ENCODE results near the gene PCDH17.

Gene PCDH17

DNA sequence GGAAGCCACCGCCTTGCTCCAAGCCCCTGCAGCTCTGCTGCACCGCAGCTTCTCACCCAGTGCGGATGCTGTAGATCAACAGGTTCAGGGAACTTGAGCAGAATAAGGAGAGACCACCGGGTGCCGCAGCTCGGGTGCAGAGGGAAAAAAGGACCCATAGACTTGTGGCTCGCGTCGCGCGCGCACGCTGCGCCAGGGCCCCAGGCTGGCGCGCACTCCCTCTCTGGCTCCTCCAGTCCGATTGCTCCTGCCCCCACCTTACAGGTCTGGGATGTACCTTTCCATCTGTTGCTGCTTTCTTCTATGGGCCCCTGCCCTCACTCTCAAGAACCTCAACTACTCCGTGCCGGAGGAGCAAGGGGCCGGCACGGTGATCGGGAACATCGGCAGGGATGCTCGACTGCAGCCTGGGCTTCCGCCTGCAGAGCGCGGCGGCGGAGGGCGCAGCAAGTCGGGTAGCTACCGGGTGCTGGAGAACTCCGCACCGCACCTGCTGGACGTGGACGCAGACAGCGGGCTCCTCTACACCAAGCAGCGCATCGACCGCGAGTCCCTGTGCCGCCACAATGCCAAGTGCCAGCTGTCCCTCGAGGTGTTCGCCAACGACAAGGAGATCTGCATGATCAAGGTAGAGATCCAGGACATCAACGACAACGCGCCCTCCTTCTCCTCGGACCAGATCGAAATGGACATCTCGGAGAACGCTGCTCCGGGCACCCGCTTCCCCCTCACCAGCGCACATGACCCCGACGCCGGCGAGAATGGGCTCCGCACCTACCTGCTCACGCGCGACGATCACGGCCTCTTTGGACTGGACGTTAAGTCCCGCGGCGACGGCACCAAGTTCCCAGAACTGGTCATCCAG lies 964 bp downstream of the PCDH17 start:
- peaks cover 37% of the 10 kb centered on the region for H3K4me1 Mint-ChIP-seq
- no peak overlapping the region for H3K27ac Mint-ChIP-seq
- peak overlapping the region; percentile 77 for H3K4me3 Mint-ChIP-seq
- no peaks in the 10 kb centered on the region for H3K36me3 Mint-ChIP-seq
- H3K27me3 Mint-ChIP-seq = peaks cover 60% of the 10 kb centered on the region
- peaks cover 10% of the 10 kb centered on the region for H3K9me3 Mint-ChIP-seq

DNA sequence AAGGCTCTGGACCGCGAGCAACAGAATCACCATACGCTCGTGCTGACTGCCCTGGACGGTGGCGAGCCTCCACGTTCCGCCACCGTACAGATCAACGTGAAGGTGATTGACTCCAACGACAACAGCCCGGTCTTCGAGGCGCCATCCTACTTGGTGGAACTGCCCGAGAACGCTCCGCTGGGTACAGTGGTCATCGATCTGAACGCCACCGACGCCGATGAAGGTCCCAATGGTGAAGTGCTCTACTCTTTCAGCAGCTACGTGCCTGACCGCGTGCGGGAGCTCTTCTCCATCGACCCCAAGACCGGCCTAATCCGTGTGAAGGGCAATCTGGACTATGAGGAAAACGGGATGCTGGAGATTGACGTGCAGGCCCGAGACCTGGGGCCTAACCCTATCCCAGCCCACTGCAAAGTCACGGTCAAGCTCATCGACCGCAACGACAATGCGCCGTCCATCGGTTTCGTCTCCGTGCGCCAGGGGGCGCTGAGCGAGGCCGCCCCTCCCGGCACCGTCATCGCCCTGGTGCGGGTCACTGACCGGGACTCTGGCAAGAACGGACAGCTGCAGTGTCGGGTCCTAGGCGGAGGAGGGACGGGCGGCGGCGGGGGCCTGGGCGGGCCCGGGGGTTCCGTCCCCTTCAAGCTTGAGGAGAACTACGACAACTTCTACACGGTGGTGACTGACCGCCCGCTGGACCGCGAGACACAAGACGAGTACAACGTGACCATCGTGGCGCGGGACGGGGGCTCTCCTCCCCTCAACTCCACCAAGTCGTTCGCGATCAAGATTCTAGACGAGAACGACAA lies 1.8 kb downstream of the PCDH17 start:
- H3K9me3 Mint-ChIP-seq = peaks cover 6% of the 10 kb centered on the region
- peaks cover 37% of the 10 kb centered on the region for H3K4me1 Mint-ChIP-seq
- H3K27me3 Mint-ChIP-seq = peaks cover 53% of the 10 kb centered on the region
- H3K27ac Mint-ChIP-seq = no peak overlapping the region
- no peaks in the 10 kb centered on the region for H3K36me3 Mint-ChIP-seq
- H3K4me3 Mint-ChIP-seq = peak overlapping the region; percentile 44

DNA sequence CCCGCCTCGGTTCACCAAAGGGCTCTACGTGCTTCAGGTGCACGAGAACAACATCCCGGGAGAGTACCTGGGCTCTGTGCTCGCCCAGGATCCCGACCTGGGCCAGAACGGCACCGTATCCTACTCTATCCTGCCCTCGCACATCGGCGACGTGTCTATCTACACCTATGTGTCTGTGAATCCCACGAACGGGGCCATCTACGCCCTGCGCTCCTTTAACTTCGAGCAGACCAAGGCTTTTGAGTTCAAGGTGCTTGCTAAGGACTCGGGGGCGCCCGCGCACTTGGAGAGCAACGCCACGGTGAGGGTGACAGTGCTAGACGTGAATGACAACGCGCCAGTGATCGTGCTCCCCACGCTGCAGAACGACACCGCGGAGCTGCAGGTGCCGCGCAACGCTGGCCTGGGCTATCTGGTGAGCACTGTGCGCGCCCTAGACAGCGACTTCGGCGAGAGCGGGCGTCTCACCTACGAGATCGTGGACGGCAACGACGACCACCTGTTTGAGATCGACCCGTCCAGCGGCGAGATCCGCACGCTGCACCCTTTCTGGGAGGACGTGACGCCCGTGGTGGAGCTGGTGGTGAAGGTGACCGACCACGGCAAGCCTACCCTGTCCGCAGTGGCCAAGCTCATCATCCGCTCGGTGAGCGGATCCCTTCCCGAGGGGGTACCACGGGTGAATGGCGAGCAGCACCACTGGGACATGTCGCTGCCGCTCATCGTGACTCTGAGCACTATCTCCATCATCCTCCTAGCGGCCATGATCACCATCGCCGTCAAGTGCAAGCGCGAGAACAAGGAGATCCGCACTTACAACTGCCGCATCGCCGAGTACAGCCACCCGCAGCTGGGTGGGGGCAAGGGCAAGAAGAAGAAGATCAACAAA lies 2.6 kb downstream of the PCDH17 start:
- peaks cover 45% of the 10 kb centered on the region for H3K27me3 Mint-ChIP-seq
- peak overlapping the region; percentile 44 for H3K4me3 Mint-ChIP-seq
- H3K27ac Mint-ChIP-seq = no peak overlapping the region

DNA sequence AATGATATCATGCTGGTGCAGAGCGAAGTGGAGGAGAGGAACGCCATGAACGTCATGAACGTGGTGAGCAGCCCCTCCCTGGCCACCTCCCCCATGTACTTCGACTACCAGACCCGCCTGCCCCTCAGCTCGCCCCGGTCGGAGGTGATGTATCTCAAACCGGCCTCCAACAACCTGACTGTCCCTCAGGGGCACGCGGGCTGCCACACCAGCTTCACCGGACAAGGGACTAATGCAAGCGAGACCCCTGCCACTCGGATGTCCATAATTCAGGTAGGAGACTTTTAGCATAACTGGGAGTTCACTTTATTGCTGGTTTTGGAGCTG lies 3.3 kb downstream of the PCDH17 start:
- peaks cover 24% of the 10 kb centered on the region for H3K4me1 Mint-ChIP-seq
- no peak overlapping the region for H3K27ac Mint-ChIP-seq
- no peaks in the 10 kb centered on the region for H3K36me3 Mint-ChIP-seq
- H3K4me3 Mint-ChIP-seq = no peak overlapping the region
- H3K9me3 Mint-ChIP-seq = no peaks in the 10 kb centered on the region
- peaks cover 39% of the 10 kb centered on the region for H3K27me3 Mint-ChIP-seq

More for the DNA sequence above, 2.6 kb downstream of the PCDH17 start:
- Mint-ChIP-seq H3K4me1 (peaks cover 30% of the 10 kb centered on the region), H3K36me3 (no peaks in the 10 kb centered on the region), H3K9me3 (no peaks in the 10 kb centered on the region)

DNA sequence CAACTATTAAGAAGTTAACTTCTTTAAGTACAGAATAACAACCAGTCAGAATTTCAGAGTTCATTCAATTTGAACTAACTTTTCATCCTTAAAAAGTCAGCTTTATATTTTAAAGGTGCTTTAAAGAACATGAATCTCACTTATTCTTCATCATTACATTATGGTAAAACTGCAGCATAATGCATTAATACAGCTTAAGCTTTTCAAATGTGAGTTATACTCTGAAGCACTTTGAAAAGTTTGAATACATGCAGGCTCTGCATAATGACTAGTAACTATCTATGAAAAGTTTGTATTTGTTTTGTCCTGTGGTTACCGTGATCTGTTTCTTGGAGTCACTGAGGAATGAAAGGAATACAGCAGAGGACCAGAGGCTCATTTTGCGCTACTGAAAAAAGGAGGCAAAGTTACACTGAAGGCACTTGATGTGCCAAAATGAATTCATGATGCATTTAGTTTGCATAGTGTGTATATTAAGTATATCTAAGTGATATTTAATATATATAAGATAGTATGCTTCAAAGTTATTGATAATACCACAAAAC lies 4.1 kb downstream of the PCDH17 start:
- no peaks in the 10 kb centered on the region for H3K36me3 Mint-ChIP-seq
- H3K27me3 Mint-ChIP-seq = peaks cover 33% of the 10 kb centered on the region
- no peak overlapping the region for H3K27ac Mint-ChIP-seq
- H3K9me3 Mint-ChIP-seq = no peaks in the 10 kb centered on the region
- H3K4me3 Mint-ChIP-seq = no peak overlapping the region
- peaks cover 15% of the 10 kb centered on the region for H3K4me1 Mint-ChIP-seq

DNA sequence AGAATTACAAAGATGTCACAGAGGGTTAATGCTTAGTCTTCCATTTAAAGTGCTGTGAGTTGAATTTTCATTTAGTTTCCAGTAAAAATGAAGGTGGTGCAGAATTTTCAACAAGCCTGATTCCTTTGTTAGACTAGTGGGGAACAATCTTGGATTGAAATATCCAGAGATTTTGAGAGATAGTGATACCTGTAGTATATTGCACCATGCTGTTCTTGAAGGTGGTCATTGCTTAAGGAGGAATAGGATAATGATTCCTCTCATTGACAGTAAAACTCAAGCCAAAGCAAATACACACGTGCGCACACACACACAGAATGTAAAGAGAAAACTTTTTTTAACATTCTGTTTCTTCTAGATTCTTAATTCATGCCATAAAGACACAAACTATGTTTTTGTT lies 5.3 kb downstream of the PCDH17 start:
- no peaks in the 10 kb centered on the region for H3K9me3 Mint-ChIP-seq
- H3K27me3 Mint-ChIP-seq = peaks cover 22% of the 10 kb centered on the region
- no peak overlapping the region for H3K27ac Mint-ChIP-seq
- H3K4me3 Mint-ChIP-seq = no peak overlapping the region
- no peaks in the 10 kb centered on the region for H3K36me3 Mint-ChIP-seq
- H3K4me1 Mint-ChIP-seq = peaks cover 3% of the 10 kb centered on the region

DNA sequence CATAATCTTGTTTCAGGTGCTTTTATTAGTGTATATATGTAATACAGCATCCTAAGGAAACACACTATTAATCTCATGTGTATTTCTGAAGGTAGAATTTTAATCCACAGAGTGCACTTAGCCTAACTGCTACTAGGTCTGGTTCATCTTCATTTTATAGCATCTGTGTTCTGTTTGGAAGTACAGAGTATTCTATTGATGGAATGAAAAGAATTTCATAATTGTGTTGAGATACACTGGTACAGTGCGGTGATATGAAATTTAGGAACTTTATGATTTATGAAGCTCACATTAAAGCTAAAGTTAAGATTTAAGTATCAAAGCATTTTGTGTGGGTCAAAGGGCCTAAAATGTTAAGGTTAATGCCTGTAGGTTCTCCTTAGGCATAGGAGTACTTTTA lies 6.0 kb downstream of the PCDH17 start:
- no peak overlapping the region for H3K27ac Mint-ChIP-seq
- no peaks in the 10 kb centered on the region for H3K4me1 Mint-ChIP-seq
- peaks cover 18% of the 10 kb centered on the region for H3K27me3 Mint-ChIP-seq

DNA sequence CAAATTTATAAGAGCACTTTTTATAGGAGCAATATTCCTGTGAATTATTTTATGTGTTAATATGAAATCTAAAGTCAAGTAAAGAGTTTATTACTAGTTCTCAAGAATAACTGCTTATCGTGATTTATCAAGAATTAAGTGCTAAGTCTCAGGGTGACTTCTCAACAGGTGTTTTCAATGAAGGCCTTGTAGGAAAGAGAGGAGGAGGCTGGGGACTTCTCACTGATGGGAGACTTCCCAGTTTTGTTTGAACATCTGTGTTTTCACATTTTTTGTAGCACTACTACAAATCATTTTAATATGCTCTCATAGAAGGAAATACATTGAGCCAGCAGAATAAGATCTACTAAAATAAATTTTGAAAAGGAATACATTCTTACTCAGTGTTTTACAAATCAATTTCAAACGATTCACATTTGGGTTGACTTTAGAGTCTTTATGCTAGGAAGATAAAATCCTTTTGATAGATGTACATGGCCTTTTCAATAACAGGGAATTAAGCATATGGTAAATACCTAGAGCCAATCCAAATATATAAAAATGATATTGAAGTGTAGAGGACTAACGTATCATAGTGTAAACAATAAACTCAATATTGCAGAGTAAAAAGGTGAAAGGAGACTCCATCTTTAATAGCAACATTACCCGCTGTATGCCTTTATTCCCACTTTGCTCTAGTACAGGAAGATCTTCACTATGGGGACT lies 6.8 kb downstream of the PCDH17 start:
- Mint-ChIP-seq H3K27me3 (peaks cover 14% of the 10 kb centered on the region), H3K27ac (no peak overlapping the region), H3K4me3 (no peak overlapping the region), H3K36me3 (no peaks in the 10 kb centered on the region), H3K9me3 (no peaks in the 10 kb centered on the region), H3K4me1 (no peaks in the 10 kb centered on the region)

More for the DNA sequence above, 6.0 kb downstream of the PCDH17 start:
- no peaks in the 10 kb centered on the region for H3K9me3 Mint-ChIP-seq
- no peak overlapping the region for H3K4me3 Mint-ChIP-seq
- no peaks in the 10 kb centered on the region for H3K36me3 Mint-ChIP-seq

DNA sequence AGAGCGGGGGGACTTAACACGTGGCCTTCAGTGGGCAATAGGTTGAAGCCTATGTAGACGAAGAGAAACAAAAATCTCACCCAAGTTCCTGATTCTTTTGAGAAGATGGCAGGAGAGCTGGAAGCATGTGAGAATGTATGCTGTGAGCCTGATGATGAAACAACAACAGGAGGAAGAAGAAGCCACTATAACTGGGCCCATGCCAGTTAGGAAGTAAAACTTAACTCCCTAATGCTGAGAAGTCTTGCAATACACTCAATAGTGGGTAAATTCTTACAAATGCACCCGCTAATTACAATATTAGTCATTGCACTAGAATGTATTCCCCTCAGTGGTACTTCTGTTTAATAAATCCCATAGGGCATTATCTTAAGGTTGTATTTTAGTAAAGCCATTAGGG lies 9.1 kb downstream of the PCDH17 start:
- Mint-ChIP-seq H3K4me3 (no peak overlapping the region), H3K9me3 (no peaks in the 10 kb centered on the region), H3K27me3 (peaks cover 3% of the 10 kb centered on the region), H3K4me1 (no peaks in the 10 kb centered on the region), H3K27ac (no peak overlapping the region), H3K36me3 (no peaks in the 10 kb centered on the region)

DNA sequence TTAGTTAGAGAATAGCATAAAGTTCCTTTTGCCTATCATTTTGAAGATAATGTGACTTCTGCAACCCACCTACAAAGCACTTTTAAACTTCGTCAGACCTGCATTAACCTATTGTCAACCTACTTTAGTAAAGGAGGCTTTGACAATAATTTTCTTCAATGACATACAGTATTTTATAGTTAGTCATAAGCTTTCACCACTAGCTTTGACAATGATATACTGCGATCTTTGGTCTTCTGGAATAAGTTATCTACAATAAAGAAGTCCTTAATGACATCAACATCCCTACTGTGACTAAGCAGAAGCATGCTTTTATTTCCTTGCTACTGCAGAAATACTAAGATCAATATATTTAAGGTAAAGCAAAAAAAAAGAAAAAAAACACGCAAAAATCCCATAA lies 9.5 kb downstream of the PCDH17 start:
- Mint-ChIP-seq H3K27ac (no peak overlapping the region), H3K9me3 (no peaks in the 10 kb centered on the region), H3K4me3 (no peak overlapping the region), H3K27me3 (peaks cover 2% of the 10 kb centered on the region), H3K36me3 (no peaks in the 10 kb centered on the region), H3K4me1 (no peaks in the 10 kb centered on the region)

DNA sequence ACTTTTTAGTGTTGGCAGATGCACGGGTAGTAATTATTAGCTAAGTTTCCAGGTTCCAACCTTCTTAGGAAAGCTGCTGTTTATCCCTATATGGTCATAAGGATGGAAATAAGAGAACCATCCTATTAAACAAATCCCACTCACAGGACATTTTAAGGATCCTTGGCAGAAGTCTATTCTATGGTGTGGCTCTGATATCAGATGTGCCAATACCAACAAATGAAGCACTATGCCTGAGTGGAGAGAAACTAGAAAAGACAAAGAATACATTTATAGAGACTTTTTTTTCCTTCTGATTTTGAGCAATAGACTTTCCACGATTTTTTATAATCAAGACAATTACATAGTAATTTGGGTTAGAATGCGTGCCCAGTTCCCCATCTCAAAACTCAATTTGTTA lies 12.6 kb downstream of the PCDH17 start:
- Mint-ChIP-seq H3K4me1 (no peaks in the 10 kb centered on the region), H3K4me3 (no peak overlapping the region), H3K36me3 (no peaks in the 10 kb centered on the region), H3K27me3 (no peaks in the 10 kb centered on the region), H3K27ac (no peak overlapping the region), H3K9me3 (no peaks in the 10 kb centered on the region)

DNA sequence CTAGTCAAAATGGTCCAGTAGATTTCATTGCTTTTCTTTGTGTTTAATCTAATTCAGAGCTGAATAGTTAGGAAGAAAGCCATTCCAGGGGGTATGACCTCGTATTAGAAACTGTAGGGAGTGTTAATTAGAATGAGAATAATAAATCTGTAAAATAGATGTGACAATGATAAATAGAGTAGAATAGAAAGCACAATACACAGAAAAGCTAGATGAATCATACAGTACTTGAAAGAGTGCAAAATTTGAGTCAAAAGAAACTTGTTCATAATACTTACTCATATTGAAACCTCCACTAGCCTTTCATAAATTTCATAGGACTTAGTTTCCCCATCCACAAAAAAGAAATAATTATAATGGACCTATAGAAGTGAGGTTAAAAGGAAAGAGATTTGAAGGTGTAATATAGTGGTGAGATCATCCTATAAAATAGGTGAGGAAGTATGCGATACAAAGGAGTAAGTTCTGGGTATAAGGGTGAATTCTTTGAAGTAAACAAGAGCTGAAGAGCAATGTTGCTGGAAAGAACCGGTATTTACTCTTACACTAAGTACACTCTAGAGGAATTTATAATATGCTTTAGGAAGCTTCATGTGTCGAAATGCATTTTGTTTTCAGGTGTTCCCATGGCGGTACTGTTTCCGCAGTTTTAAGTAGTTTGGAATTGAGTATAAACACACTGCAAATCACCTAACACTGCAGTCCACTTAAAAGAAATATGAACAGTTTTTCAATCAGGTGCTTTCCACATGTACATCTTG lies 21.9 kb downstream of the PCDH17 start:
- H3K36me3 Mint-ChIP-seq = no peaks in the 10 kb centered on the region
- H3K27me3 Mint-ChIP-seq = no peaks in the 10 kb centered on the region
- H3K27ac Mint-ChIP-seq = no peak overlapping the region
- no peaks in the 10 kb centered on the region for H3K9me3 Mint-ChIP-seq
- H3K4me1 Mint-ChIP-seq = no peaks in the 10 kb centered on the region
- H3K4me3 Mint-ChIP-seq = no peak overlapping the region

DNA sequence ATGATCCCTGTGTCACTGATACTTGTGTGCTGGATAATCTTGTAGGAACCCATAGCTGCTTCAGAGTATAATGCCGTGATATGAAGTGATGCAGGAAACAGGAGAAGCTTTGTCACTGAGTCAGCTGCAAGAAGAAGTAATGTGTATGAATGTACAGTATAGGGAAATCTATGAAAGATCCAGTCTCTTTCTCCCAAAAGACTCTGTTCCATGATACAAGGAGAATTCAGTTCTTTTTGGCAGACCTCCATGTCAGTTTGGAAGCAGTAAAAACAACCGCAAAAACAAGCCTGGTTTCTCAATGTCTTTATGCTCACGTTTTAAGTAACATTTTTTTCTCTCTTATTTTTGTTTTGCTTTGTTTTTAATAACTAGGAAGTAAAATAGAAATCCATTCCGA lies 33.9 kb downstream of the PCDH17 start:
- Mint-ChIP-seq H3K27me3 (no peaks in the 10 kb centered on the region), H3K27ac (no peak overlapping the region), H3K9me3 (peaks cover 11% of the 10 kb centered on the region)

More for the DNA sequence above, 33.9 kb downstream of the PCDH17 start:
- H3K4me3 Mint-ChIP-seq = no peak overlapping the region
- H3K36me3 Mint-ChIP-seq = peaks cover 2% of the 10 kb centered on the region
- no peaks in the 10 kb centered on the region for H3K4me1 Mint-ChIP-seq
